ENCODE data around the gene PDE1C. TPM values are rescaled to one million over a fixed set of nuclear protein-coding genes. Genes with fewer than 3 reads are reported as not detected.

The PDE1C gene
- total and polyA plus RNA-seq, 8 donors = 2.9 to 54.2 (median 5.9) TPM

DNA sequence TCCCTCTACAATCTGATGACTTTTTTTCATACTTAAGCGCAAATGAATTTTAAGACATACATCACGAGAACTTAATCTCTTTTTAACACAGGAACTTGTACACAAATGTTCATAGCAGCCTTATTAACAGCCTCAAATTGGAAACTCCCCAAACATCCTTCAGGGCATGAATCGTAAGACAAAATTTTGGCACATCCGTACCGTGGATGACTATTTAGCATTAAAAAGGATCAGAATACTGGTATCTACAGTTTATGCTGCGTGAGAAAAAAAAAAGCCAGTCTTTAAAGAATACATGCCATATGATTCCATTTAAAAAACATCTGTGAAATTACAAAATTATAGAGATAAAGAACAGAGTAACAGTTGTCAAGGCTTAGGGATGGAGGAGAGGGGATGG is 46.8 kb downstream of the PDE1C start:
- peak overlapping the region in 1 of 5 donors; percentile 14 for H3K27ac ChIP-seq

DNA sequence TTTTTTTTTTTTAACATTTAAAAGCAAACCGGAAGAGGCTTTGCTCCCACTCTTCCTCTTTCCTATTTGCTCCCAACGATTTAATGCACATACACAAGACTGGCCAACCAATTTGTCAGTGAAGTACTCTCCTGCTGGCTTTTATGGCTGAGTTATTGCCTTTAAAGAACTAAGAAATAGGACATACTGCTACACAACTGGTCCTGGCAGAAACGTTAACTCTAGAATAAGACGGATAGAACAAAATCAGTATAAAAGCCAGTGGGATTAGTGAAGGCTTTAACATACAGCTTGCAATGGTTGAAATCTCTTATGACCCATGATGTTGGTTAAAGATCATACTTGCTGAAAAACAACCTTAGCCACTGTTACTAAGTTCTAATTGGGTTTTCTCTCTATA is 47.2 kb downstream of the PDE1C start:
- TF ChIP-seq, protein P1, sequence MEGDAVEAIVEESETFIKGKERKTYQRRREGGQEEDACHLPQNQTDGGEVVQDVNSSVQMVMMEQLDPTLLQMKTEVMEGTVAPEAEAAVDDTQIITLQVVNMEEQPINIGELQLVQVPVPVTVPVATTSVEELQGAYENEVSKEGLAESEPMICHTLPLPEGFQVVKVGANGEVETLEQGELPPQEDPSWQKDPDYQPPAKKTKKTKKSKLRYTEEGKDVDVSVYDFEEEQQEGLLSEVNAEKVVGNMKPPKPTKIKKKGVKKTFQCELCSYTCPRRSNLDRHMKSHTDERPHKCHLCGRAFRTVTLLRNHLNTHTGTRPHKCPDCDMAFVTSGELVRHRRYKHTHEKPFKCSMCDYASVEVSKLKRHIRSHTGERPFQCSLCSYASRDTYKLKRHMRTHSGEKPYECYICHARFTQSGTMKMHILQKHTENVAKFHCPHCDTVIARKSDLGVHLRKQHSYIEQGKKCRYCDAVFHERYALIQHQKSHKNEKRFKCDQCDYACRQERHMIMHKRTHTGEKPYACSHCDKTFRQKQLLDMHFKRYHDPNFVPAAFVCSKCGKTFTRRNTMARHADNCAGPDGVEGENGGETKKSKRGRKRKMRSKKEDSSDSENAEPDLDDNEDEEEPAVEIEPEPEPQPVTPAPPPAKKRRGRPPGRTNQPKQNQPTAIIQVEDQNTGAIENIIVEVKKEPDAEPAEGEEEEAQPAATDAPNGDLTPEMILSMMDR (IDR thresholded peaks at IDR 0.05) = no peak
- TF ChIP-seq POLR2AphosphoS5 (IDR thresholded peaks at IDR 0.05) (no peak), EP300 (IDR thresholded peaks at IDR 0.05) (no peak), POLR2A (IDR thresholded peaks at IDR 0.05) (no peak)
- Histone ChIP-seq H3K9me3 (no peaks in the 10 kb centered on the region), H3K36me3 (no peaks in the 10 kb centered on the region), H3K27ac (peak overlapping the region in 1 of 5 donors; percentile 14), H3K4me1 (peaks cover 0 to 9% (median 0%) of the 10 kb centered on the region in 4 donors), H3K4me3 (no peak overlapping the region), H3K27me3 (no peaks in the 10 kb centered on the region)
- intact Hi-C loops (cut with DNase I; ENCODE audit: low total_unique reads) = no loop called here
- peak in 1 of 2 donors; percentile 9 for DNase-seq
- WGBS, 5 donors = 61 to 86% (median 74%) methylated on average over 4 of the region's 4 CpGs

More for the DNA sequence above, 46.8 kb downstream of the PDE1C start:
- DNase-seq = peak in 1 of 2 donors; percentile 38
- Histone ChIP-seq H3K4me3 (no peak overlapping the region), H3K9me3 (no peaks in the 10 kb centered on the region), H3K4me1 (peaks cover 0 to 9% (median 0%) of the 10 kb centered on the region in 4 donors), H3K36me3 (no peaks in the 10 kb centered on the region), H3K27me3 (no peaks in the 10 kb centered on the region)
- intact Hi-C loops (cut with DNase I; ENCODE audit: low total_unique reads) = no loop called here
- TF ChIP-seq POLR2A (IDR thresholded peaks at IDR 0.05) (no peak), POLR2AphosphoS5 (IDR thresholded peaks at IDR 0.05) (no peak), EP300 (IDR thresholded peaks at IDR 0.05) (no peak)
- TF ChIP-seq, protein P1 (IDR thresholded peaks at IDR 0.05) = no peak
- 68 to 88% (median 83%) methylated on average over 6 of the region's 6 CpGs for WGBS, 5 donors

DNA sequence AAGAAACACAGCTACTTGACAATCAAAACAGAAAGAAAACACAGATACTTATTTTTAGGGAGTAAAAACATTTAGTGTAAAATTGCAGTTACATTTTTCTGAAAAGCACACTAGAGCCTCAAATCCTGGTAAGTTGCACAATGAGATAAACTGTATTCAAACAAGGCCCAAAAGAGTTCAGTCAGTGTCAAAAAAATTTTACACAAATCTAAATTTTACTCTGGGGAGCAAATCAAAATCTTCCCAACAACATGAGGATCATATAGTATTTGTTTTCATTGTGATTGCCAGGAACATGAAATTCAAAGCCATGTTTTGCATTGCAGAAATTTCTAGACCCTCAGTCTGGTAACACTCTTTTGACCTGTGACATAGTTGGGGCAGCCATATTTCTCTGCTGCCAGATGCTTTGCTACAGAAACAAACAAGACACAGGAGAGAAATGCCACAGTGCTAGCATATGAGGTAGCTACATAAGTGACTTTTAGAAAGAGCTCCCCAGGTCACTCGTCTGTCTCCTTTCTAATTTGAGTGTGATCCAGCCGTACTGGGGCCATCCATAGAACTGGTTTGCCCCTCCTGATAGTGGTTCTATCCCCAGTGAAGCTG is 49.6 kb downstream of the PDE1C start:
- no peaks in the 10 kb centered on the region for H3K27me3 ChIP-seq
- peaks cover 0 to 9% (median 0%) of the 10 kb centered on the region in 4 donors for H3K4me1 ChIP-seq
- no peak overlapping the region for H3K4me3 ChIP-seq
- 68 to 77% (median 76%) methylated on average over 2 of the region's 2 CpGs for WGBS, 5 donors
- TF ChIP-seq, protein P1 (IDR thresholded peaks at IDR 0.05) = no peak
- TF ChIP-seq POLR2AphosphoS5 (IDR thresholded peaks at IDR 0.05) = peak in 1 of 3 donors; percentile 11
- no peak for TF ChIP-seq EP300 (IDR thresholded peaks at IDR 0.05)
- H3K36me3 ChIP-seq = no peaks in the 10 kb centered on the region
- peaks cover 0 to 5% (median 0%) of the 10 kb centered on the region in 4 donors for H3K9me3 ChIP-seq
- peak overlapping the region in 3 of 5 donors; percentile 58 to 75 (median 60) for H3K27ac ChIP-seq
- peak in 1 of 2 donors; percentile 9 for DNase-seq
- intact Hi-C loops (cut with DNase I; ENCODE audit: low total_unique reads) = no loop called here

DNA sequence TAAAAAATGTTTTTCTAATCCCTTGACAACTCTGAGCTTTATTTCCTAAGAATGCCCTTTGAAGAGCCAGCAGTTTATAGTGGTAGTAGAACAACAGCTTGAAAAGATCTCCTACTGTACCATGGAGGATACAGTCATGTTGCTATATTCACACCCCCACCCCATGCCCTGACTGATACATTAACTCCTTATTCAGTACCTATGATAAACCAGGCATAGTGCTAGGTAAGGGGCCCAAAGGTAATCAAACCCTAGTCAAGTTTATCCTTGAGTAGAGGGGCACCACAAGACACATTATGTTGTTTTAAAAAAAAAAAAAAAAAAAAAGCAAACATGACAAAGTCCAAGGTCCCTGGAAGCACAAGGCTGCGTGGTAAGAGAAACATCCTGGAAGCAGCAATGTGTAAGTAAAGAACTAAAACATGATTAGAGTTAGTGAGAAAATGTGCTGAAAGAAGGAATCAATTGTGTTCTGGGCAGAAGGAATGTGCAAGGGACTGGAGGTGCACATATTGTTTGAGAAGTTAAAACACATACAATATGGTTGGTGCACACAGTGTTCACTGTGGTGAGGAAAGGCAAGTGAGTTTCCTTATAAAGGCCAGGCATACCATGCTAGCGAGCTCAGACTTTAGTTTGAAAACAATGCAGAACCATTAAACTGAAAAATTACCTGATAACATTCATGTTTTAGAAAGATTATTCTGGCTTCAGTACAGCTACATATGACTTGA is 51.2 kb downstream of the PDE1C start:
- no peaks in the 10 kb centered on the region for H3K27me3 ChIP-seq
- peaks cover 0 to 5% (median 0%) of the 10 kb centered on the region in 4 donors for H3K9me3 ChIP-seq
- intact Hi-C loops (cut with DNase I; ENCODE audit: low total_unique reads) = no loop called here
- peak overlapping the region in 2 of 5 donors; percentile 53 to 75 for H3K27ac ChIP-seq
- H3K4me3 ChIP-seq = no peak overlapping the region
- H3K36me3 ChIP-seq = no peaks in the 10 kb centered on the region
- H3K4me1 ChIP-seq = peaks cover 0 to 9% (median 0%) of the 10 kb centered on the region in 4 donors
- WGBS, 5 donors = 30 to 56% (median 53%) methylated on average over 2 of the region's 2 CpGs
- DNase-seq = peak in 1 of 2 donors; percentile 46
- TF ChIP-seq, protein P1 (IDR thresholded peaks at IDR 0.05) = no peak
- no peak for TF ChIP-seq POLR2A (IDR thresholded peaks at IDR 0.05)
- TF ChIP-seq POLR2AphosphoS5 (IDR thresholded peaks at IDR 0.05) = no peak
- TF ChIP-seq EP300 (IDR thresholded peaks at IDR 0.05) = no peak

Data from stomach (tissue), 9 donors.